Fibroblast of skin of right quadriceps (primary cell): ENCODE measurements around the gene GRIN2C.

Experiments used
- DNase-seq: peaks from one replicate; pipeline ENCODE4 v3.0.0-alpha.2; 2013

Gene GRIN2C

GRCh38 chr17:74863420-74864296, 4.0 kb upstream of the GRIN2C start:
- no peak for DNase-seq

DNA sequence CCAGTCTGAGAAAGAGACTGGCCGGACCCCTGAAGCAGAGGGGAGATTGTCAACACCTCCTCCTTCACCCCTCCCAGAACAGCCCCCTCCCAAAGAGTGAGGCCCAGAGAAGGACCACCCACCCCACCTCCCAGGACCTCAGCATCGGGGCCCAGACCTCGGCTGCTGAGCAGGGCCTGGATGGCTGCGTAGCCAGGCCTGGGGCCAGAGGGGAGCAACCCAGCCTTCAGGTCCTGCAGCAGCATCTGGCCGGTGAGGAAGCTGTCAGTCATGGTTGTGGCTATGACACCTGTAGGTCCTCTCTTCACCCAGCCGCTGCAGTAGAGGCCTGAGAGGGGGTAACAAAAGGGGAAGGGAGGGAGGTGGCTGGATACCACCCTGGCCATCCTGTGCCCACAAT, 3.2 kb upstream of the GRIN2C start:
- DNase-seq, result no peak

- peak; percentile 37 for DNase-seq
Measured at GRCh38 chr17:74862108-74862901, 2.6 kb upstream of the GRIN2C start.

GRCh38 chr17:74861662-74862107, 2.0 kb upstream of the GRIN2C start:
- DNase-seq, result no peak

GRCh38 chr17:74860872-74861661, 1.4 kb upstream of the GRIN2C start:
- no peak for DNase-seq

DNA sequence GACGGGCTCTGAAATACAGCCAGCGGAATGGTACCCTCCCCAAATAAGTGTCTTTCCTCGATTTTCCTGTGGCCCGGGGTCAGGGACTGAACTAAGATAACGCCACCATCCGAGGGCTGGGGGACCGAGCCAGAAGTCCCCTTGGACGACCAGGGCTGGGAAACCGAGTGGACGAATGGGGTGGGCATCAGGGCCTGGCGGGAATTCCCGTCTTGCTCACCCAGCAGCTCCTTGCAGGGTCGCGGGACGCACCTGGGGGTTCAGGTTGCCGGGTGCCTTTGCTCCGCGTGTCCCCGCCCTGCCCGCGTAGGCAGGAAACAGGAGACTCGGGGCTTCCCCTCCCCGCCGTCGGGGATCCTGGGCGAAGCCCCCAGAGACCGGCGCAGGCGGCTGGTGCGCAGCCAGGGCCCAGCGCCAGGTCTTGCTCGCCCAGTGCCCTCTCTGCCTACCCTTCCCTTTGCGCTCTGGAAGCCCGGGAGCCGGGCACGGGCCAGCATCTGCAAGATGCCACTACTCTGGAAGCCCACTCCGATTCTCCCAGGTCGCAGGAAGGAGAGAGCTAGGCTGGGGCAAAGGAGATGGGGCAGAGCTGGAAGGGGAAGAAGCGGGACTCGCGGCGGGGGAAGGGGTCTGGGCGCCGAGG, 665 bp upstream of the GRIN2C start:
- no peak for DNase-seq

GRCh38 chr17:74858672-74859458, 820 bp downstream of the GRIN2C start:
- no peak for DNase-seq

GRCh38 chr17:74857191-74857590, 2.5 kb downstream of the GRIN2C start:
- DNase-seq, result no peak

DNA sequence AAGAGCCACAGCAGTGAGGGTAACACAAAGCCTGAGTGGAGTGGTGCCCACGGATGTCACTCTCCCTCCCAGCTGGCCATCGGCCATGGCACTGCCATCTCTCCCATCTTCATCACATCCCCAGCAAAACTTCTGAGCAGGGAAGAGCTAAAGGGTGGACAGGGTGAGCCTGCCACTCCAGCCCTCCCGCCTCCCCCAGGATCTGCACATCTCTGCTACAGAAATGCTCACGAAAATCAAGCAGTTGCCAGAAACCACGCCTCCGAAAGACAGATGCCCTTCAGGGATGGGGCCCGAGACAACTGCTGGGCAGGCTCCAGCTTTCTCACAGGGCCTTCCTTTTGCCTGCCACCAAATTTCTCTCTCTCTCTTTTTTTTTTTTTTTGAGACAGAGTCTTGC, 3.6 kb downstream of the GRIN2C start:
- no peak for DNase-seq

- DNase-seq, result no peak
Measured at GRCh38 chr17:74855323-74855722, 4.4 kb downstream of the GRIN2C start.

- no peak for DNase-seq
Measured at GRCh38 chr17:74854792-74855191, 4.9 kb downstream of the GRIN2C start.

DNA sequence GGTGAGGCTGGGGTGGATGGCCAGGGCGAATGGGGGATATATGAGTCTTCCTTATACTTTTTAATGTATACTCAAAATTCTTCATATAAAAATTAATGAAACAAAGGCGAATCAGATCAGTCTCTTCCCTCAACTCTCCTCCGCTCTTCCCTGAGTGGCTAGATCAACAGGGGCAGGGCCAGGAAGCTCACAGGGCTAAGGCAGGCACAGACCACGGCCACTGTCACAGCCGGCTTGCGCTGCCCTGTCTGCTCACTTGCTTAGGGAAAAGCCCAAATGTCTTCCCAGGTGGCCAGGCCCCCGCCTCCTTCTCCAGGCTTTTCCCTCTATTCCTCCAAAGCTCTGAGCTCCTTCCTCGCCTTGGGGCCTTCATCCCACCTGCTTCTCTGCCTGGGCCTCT, 6.0 kb downstream of the GRIN2C start:
- no peak for DNase-seq

DNA sequence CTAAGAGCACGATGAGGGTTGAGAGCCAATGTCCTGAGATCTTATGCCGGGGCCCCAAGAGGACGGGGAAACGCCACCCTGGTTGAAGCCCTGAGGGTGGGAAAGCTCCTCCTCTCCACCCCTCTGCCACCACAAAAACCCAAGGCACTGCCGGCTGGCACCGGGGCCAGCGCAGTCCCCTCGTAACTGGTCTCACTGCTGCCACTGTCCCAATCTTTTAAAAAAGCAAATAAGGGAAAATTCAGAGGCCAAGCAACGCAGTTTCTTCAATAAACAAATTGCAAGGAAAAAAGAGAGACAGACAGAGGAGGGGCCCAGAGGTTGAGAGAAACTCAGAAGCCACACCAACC, 6.7 kb downstream of the GRIN2C start:
- no peak for DNase-seq

DNA sequence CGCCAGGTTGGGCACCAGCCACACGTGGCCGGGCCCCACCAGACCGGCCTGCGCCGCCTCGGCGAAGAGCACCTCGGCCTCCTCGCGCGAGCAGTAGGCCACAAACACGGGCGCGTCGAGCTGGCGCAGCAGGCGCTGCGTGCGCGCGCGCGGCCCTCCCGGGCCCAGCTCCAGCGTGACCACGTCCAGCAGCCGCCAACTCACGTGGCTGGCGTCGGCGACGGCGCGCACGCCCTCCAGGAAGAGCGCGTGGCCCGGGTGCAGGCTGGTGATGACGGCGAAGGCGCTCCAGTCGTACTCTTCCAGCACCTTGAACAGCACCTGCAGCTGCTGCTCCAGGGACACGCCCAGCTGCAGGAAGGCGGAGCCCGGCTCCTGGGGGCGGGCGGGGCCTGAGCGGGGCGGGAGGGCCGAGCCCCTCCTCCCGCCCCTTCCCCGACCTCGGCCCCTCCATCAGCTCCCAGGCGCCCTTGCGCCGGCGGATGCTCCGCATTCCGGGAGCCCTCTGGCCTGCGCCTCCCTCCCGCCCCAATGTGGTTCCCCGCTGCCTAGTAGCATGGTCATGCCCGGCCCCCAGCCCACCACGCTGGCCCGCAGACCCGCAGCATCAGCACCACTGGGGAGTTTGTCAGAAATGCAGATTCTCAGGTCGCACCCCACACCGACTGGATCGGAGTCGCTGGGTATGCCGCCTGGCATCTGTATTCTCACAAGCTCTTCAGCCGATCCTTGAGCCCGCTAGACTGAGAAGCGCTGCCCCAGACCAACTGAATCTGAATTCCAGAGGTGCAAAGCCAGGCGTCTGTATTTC, 7.2 kb downstream of the GRIN2C start:
- DNase-seq, result peak; percentile 14

GRCh38 chr17:74851612-74852236, 8.0 kb downstream of the GRIN2C start:
- DNase-seq, result no peak

GRCh38 chr17:74850914-74851313, 8.8 kb downstream of the GRIN2C start:
- DNase-seq, result no peak

- DNase-seq, result no peak
Measured at GRCh38 chr17:74850310-74850709, 9.4 kb downstream of the GRIN2C start.

- no peak for DNase-seq
Measured at GRCh38 chr17:74848656-74849399, 10.9 kb downstream of the GRIN2C start.

DNA sequence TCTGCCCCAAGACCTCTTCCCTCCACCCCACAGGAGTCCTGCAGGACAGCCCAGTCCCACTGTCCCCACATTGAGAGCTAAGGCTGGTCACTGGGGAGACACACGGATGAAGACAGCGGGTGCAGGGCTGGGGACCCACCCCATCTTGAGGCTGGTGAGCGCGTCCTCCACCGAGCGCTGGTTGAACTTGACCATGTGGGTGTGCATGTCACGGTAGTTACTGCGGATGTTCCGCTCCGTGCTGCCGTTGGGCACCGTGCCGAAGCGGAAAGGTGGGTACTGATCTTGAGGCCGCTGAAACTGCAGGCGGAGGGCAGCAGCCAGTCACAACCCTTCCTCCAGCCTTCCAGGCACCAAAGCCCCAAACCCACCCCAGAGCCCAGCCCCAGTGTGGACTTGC, 13.1 kb downstream of the GRIN2C start:
- DNase-seq, result no peak

GRCh38 chr17:74843352-74843627, 16.4 kb downstream of the GRIN2C start:
- no peak for DNase-seq
